ENCODE data around the gene ATG5.

GRCh38 chr6:106249658-106250057, 75.9 kb downstream of the ATG5 start:
- TF ChIP-seq CTCF (conservative IDR thresholded peaks at IDR 0.05): no peak
- TF ChIP-seq ZFX (IDR thresholded peaks at IDR 0.05): no peak

All from C4-2B (cell line).